Stimulated activated effector memory CD8-positive, alpha-beta T cell treated with anti-CD3 and anti-CD28 coated beads, Interleukin-12 subunit alpha, Interleukin-12 subunit beta, amount 100 ng/mL, for 72 hours (primary cell): ENCODE data around the gene LRTM2.

ENCODE experiments used
- ATAC-seq: fragments of 150-1000 bp; cut with Tn5 transposase; 2 replicates; pipeline ENCODE4 v1.10.0; 2021
- DNase-seq, 2 donors: peaks; one replicate each; pipeline ENCODE4 v3.0.0; 2021 to 2022; ENCODE audit warnings: low spot score in 2 of 2
- H3K27ac Mint-ChIP-seq: one replicate; pipeline ENCODE4 v1.8.0; 2022; ENCODE audit warnings: mild to moderate bottlenecking, mixed read lengths
- H3K36me3 Mint-ChIP-seq: one replicate; pipeline ENCODE4 v1.8.0; 2022; ENCODE audit warnings: mild to moderate bottlenecking, mixed read lengths
- H3K4me1 Mint-ChIP-seq: one replicate; pipeline ENCODE4 v1.8.0; 2022; ENCODE audit warnings: mixed read lengths
- H3K4me3 Mint-ChIP-seq: one replicate; pipeline ENCODE4 v1.8.0; 2022; ENCODE audit warnings: mild to moderate bottlenecking, mixed read lengths
- H3K9me3 Mint-ChIP-seq: one replicate; pipeline ENCODE4 v1.8.0; 2022; ENCODE audit warnings: mixed read lengths

Gene LRTM2

DNA sequence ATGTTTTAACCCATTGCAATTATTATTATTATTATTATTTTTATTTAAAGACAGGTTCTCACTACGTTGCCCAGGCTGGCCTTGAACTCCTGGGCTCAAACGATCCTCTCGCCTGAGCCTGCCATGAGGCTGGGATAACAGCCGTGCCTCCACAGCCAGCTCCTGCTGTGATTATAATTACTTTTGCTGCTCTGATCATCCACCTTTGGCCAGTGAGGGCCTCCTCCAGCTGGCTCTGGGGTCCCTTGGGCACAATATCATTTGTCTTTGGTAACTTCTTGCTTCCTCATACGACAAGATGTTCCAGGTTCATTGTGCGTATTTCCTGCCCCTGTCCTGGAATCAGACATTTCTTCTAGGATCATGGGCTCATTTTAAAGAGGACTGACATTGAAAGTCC is 28.4 kb downstream of the LRTM2 start:
- Mint-ChIP-seq H3K4me1 (peaks cover 6% of the 10 kb centered on the region), H3K9me3 (no peaks in the 10 kb centered on the region), H3K4me3 (no peak overlapping the region), H3K36me3 (no peaks in the 10 kb centered on the region), H3K27ac (peak overlapping the region; percentile 48)
- DNase-seq (no peak), ATAC-seq (no peak)

GRCh38 chr12:1851151-1851701 is 30.9 kb downstream of the LRTM2 start:
- Mint-ChIP-seq H3K4me3 (no peak overlapping the region), H3K4me1 (peaks cover 12% of the 10 kb centered on the region), H3K9me3 (no peaks in the 10 kb centered on the region), H3K27ac (no peak overlapping the region), H3K36me3 (no peaks in the 10 kb centered on the region)
- no peak for ATAC-seq
- no peak for DNase-seq

DNA sequence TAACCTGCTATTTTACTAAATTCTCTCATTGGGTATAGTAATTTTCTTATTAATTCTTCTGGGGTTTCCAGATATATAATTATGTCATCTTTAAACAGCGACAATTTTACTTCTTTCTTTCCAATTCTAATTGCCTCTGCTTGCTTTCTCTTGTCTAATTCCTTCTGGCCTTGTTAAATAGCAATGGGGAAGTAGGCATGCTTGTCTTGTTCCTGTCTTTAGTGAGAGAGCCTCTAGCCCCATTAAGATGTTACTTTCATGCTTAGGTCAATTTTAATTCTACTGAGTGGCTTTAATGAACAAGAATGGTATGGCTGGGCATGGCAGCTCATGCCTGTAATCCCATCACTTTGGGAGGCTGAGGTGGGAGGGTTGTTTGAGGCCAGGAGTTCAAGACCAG is 31.7 kb downstream of the LRTM2 start:
- Mint-ChIP-seq H3K4me1 (peaks cover 12% of the 10 kb centered on the region), H3K27ac (no peak overlapping the region), H3K4me3 (no peak overlapping the region), H3K36me3 (no peaks in the 10 kb centered on the region), H3K9me3 (no peaks in the 10 kb centered on the region)
- ATAC-seq: no peak
- no peak for DNase-seq

DNA sequence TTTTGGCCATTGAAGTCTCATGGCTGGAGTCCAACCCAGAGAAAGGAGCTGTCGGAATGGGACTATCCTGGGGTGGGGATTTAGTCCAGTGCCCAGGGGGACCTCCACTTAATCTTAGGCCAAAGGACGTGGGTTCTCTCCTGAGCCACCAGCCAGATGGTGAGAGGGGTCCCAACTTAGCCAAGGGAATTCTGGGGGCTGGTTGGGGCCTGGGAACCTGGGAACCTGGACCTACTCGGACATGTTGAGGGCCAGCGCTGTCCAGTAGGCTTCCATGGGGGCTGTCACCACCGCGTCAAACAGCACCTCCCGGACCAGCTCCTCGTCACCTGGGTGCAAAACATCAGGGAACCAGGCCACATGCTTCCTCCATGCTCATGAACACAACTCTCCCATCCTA is 33.4 kb downstream of the LRTM2 start:
- ATAC-seq (no peak), DNase-seq (no peak)
- Mint-ChIP-seq H3K9me3 (no peaks in the 10 kb centered on the region), H3K27ac (no peak overlapping the region), H3K4me3 (no peak overlapping the region), H3K36me3 (no peaks in the 10 kb centered on the region), H3K4me1 (peaks cover 12% of the 10 kb centered on the region)

DNA sequence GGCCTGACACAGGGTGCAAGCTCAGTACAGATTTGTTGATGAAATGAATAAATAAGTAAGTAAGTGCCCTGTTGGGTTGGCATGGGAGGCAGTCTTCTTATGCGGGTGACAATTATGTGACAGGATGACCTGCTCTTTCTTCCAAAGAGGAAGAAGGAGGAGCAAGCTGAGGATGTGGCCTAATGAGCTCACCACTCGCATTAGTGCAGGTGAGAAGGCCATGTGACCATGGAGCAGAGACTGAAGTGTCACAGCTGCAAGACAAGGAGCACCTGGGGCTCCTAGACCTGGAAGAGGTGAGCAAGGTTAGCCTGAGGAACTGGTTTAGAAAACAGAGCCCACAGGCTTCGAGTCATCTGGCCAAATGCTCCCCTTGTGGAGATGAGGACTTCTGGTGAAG is 34.9 kb downstream of the LRTM2 start:
- no peak for ATAC-seq
- no peak overlapping the region for H3K4me3 Mint-ChIP-seq
- H3K9me3 Mint-ChIP-seq: no peaks in the 10 kb centered on the region
- peaks cover 12% of the 10 kb centered on the region for H3K4me1 Mint-ChIP-seq
- DNase-seq: no peak
- no peaks in the 10 kb centered on the region for H3K36me3 Mint-ChIP-seq
- peak overlapping the region; percentile 50 for H3K27ac Mint-ChIP-seq

- Mint-ChIP-seq H3K4me1 (peaks cover 7% of the 10 kb centered on the region), H3K9me3 (no peaks in the 10 kb centered on the region), H3K36me3 (no peaks in the 10 kb centered on the region), H3K27ac (no peak overlapping the region), H3K4me3 (no peak overlapping the region)
- ATAC-seq: no peak
- no peak for DNase-seq
Observed at GRCh38 chr12:1857086-1857485, 36.7 kb downstream of the LRTM2 start.

GRCh38 chr12:1857821-1858220 is 37.5 kb downstream of the LRTM2 start:
- Mint-ChIP-seq H3K4me3 (no peak overlapping the region), H3K4me1 (peaks cover 7% of the 10 kb centered on the region), H3K36me3 (no peaks in the 10 kb centered on the region), H3K27ac (no peak overlapping the region), H3K9me3 (no peaks in the 10 kb centered on the region)
- ATAC-seq (no peak), DNase-seq (no peak)

- Mint-ChIP-seq H3K36me3 (no peaks in the 10 kb centered on the region), H3K27ac (no peak overlapping the region), H3K4me1 (peaks cover 7% of the 10 kb centered on the region), H3K4me3 (no peak overlapping the region), H3K9me3 (no peaks in the 10 kb centered on the region)
- ATAC-seq (no peak), DNase-seq (no peak)
Observed at GRCh38 chr12:1858456-1858855, 38.1 kb downstream of the LRTM2 start.

DNA sequence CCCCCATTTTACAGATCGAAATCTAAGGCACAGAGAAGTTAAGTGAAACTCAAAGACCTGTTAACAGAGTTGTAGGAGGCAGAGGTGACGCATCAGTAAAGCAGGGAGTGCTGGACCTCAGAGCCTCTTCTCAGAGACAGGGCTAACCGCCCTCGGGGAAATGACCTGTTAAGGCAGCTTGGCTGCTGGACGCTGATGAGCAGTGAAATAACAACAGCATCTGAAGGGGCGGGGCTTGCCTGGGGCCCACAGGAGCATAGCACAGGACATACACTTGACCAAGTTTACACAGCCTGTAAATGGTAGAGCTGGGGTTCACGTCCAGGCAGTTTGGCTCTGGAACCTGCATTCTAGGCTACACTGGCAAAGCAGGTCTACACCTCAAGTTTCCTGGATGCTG is 39.3 kb downstream of the LRTM2 start:
- H3K27ac Mint-ChIP-seq: no peak overlapping the region
- no peaks in the 10 kb centered on the region for H3K9me3 Mint-ChIP-seq
- no peak overlapping the region for H3K4me3 Mint-ChIP-seq
- ATAC-seq: no peak
- DNase-seq: no peak
- no peaks in the 10 kb centered on the region for H3K36me3 Mint-ChIP-seq
- H3K4me1 Mint-ChIP-seq: peaks cover 7% of the 10 kb centered on the region

- ATAC-seq (no peak), DNase-seq (no peak)
- H3K4me3 Mint-ChIP-seq: no peak overlapping the region
- H3K4me1 Mint-ChIP-seq: no peaks in the 10 kb centered on the region
- H3K36me3 Mint-ChIP-seq: no peaks in the 10 kb centered on the region
- no peaks in the 10 kb centered on the region for H3K9me3 Mint-ChIP-seq
- H3K27ac Mint-ChIP-seq: no peak overlapping the region
Observed at GRCh38 chr12:1862973-1863372, 42.6 kb downstream of the LRTM2 start.

GRCh38 chr12:1863823-1864222 is 43.5 kb downstream of the LRTM2 start:
- no peaks in the 10 kb centered on the region for H3K36me3 Mint-ChIP-seq
- no peaks in the 10 kb centered on the region for H3K9me3 Mint-ChIP-seq
- no peak overlapping the region for H3K4me3 Mint-ChIP-seq
- ATAC-seq: no peak
- H3K4me1 Mint-ChIP-seq: no peaks in the 10 kb centered on the region
- DNase-seq: no peak
- no peak overlapping the region for H3K27ac Mint-ChIP-seq

GRCh38 chr12:1864456-1864855 is 44.1 kb downstream of the LRTM2 start:
- no peaks in the 10 kb centered on the region for H3K36me3 Mint-ChIP-seq
- no peaks in the 10 kb centered on the region for H3K9me3 Mint-ChIP-seq
- ATAC-seq (no peak), DNase-seq (no peak)
- no peak overlapping the region for H3K27ac Mint-ChIP-seq
- H3K4me1 Mint-ChIP-seq: no peaks in the 10 kb centered on the region
- no peak overlapping the region for H3K4me3 Mint-ChIP-seq

DNA sequence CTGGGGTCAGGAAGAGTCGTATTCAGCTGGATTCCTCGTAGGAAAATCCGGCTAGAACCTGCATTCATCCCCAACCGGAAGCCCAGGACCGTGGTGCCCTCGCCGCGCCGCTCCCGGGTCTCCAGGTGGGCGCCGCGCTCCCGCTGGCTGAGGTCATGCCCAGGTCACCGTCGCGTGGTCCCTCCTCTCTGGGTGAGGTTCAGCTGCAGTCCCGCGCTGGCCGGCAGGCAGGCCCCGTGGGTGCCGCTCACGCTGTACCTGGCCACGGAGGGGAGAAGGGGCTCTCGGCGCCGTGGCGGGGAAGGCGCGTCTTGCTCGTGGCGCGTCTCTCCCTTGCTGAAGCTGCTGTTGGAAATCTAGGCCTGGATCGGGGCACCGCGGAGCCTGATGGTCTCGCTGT is 44.5 kb downstream of the LRTM2 start:
- Mint-ChIP-seq H3K4me3 (no peak overlapping the region), H3K4me1 (no peaks in the 10 kb centered on the region), H3K27ac (no peak overlapping the region), H3K9me3 (no peaks in the 10 kb centered on the region), H3K36me3 (no peaks in the 10 kb centered on the region)
- DNase-seq (no peak), ATAC-seq (no peak)

GRCh38 chr12:1865284-1865866 is 45.0 kb downstream of the LRTM2 start:
- ATAC-seq (no peak), DNase-seq (no peak)
- no peak overlapping the region for H3K27ac Mint-ChIP-seq
- no peaks in the 10 kb centered on the region for H3K4me1 Mint-ChIP-seq
- no peak overlapping the region for H3K4me3 Mint-ChIP-seq
- H3K9me3 Mint-ChIP-seq: no peaks in the 10 kb centered on the region
- no peaks in the 10 kb centered on the region for H3K36me3 Mint-ChIP-seq

DNA sequence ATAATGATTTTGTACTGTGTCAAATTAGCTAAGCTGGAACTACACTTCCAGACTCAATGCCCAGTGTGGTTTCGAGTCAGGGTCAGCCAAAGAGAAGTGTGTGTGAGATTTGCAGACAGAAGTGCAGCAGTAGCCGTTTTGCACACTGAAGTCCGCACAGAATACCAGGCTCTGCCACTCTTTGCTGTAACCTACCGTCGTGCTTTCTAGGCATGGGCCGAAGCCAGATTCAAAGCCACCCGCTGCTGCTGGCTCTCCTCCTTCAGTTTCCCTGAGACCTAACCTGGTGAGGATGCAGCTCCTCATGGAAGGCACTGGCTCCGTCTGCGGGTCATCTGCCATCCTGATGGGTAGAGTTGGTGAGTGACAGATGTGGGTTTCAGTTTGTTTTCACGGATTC is 48.8 kb downstream of the LRTM2 start:
- H3K4me1 Mint-ChIP-seq: no peaks in the 10 kb centered on the region
- ATAC-seq: no peak
- H3K36me3 Mint-ChIP-seq: no peaks in the 10 kb centered on the region
- no peak overlapping the region for H3K4me3 Mint-ChIP-seq
- no peaks in the 10 kb centered on the region for H3K9me3 Mint-ChIP-seq
- DNase-seq: no peak
- no peak overlapping the region for H3K27ac Mint-ChIP-seq

DNA sequence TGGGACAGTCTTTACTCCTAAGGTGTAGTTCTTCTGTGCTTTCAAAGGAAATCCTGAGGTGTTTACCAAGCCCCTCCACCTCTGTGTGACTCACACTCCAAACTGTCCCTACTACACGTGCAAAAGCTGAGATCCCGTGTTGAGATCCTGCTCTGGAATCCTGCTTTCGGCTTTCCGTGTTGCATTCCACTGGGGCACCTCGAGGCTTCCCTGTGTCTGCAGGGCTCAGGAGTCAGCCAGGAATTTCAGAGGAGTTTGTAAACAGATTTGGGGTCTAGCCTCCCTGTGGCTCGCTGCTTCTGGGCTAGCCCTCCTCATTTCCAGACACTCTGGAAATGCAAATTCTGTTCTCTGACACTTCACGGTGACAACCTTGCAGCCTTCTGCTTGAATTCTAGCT is 49.7 kb downstream of the LRTM2 start:
- ATAC-seq (no peak), DNase-seq (no peak)
- no peak overlapping the region for H3K4me3 Mint-ChIP-seq
- H3K9me3 Mint-ChIP-seq: no peaks in the 10 kb centered on the region
- no peaks in the 10 kb centered on the region for H3K36me3 Mint-ChIP-seq
- no peak overlapping the region for H3K27ac Mint-ChIP-seq
- H3K4me1 Mint-ChIP-seq: no peaks in the 10 kb centered on the region
